GM18505 (cell line): ENCODE measurements around the gene TDRD1.
"Not testable (repeated sequence)": the region's sequence is repeated elsewhere in the genome, so short reads cannot be mapped to it uniquely, and the experiment has no call there.

Experiments used
- ATAC-seq: cut with Tn5 transposase; IDR thresholded peaks from one replicate; pipeline ENCODE4 v1.9.1; 2021; ENCODE audit not compliant: unreplicated experiment
- POLR2A ChIP-seq: IDR thresholded peaks from 4 replicates; pipeline ENCODE4 v1.6.1; 2011; ENCODE audit warnings: borderline replicate concordance; ENCODE audit not compliant: insufficient read depth, insufficient read length; ENCODE audit errors: extremely low read depth

The TDRD1 gene

GRCh38 chr10:114179148-114179547 is at the start of gene TDRD1:
TDRD1 (plus strand) TSS chr10:114179353; CDS start chr10:114187832, 8,479 bp downstream.
- TF ChIP-seq POLR2A: no peak
- ATAC-seq: no peak

GRCh38 chr10:114131094-114131493 is 48.1 kb upstream of the TDRD1 start:
- ATAC-seq: peak; percentile 82

GRCh38 chr10:114135476-114135875 is 43.7 kb upstream of the TDRD1 start:
- no peak for TF ChIP-seq POLR2A
- ATAC-seq: no peak

More at GRCh38 chr10:114131094-114131493, 48.1 kb upstream of the TDRD1 start:
- no peak for TF ChIP-seq POLR2A

- no peak for TF ChIP-seq POLR2A
- no peak for ATAC-seq
Measured at GRCh38 chr10:114138581-114138980, 40.6 kb upstream of the TDRD1 start.

- no peak for ATAC-seq
- TF ChIP-seq POLR2A: no peak
Measured at GRCh38 chr10:114140036-114140435, 39.1 kb upstream of the TDRD1 start.

- not testable (repeated sequence) for ATAC-seq
Measured at GRCh38 chr10:114140827-114141226, 38.3 kb upstream of the TDRD1 start.

- no peak for TF ChIP-seq POLR2A
- no peak for ATAC-seq
Measured at GRCh38 chr10:114142018-114142417, 37.1 kb upstream of the TDRD1 start.

- no peak for ATAC-seq
- no peak for TF ChIP-seq POLR2A
Measured at GRCh38 chr10:114143160-114143559, 36.0 kb upstream of the TDRD1 start.

- ATAC-seq: not testable (repeated sequence)
Measured at GRCh38 chr10:114149476-114149875, 29.7 kb upstream of the TDRD1 start.

- no peak for TF ChIP-seq POLR2A
- ATAC-seq: no peak
Measured at GRCh38 chr10:114151486-114151885, 27.7 kb upstream of the TDRD1 start.

- no peak for TF ChIP-seq POLR2A
- no peak for ATAC-seq
Measured at GRCh38 chr10:114151892-114152291, 27.3 kb upstream of the TDRD1 start.

GRCh38 chr10:114157912-114158311 is 21.2 kb upstream of the TDRD1 start:
- no peak for ATAC-seq

GRCh38 chr10:114163062-114163461 is 16.1 kb upstream of the TDRD1 start:
- no peak for TF ChIP-seq POLR2A
- no peak for ATAC-seq

More at GRCh38 chr10:114157912-114158311, 21.2 kb upstream of the TDRD1 start:
- TF ChIP-seq POLR2A: no peak

GRCh38 chr10:114166043-114166442 is 13.1 kb upstream of the TDRD1 start:
- no peak for ATAC-seq
- no peak for TF ChIP-seq POLR2A

- TF ChIP-seq POLR2A: no peak
- no peak for ATAC-seq
Measured at GRCh38 chr10:114166494-114166893, 12.7 kb upstream of the TDRD1 start.
